AG10803 (cell line): Measurements from ENCODE around the gene GIGYF1.
A peak's percentile ranks its signal among the peaks of the same experiment; 100 is the strongest.
"Not testable (repeated sequence)": the region's sequence is repeated elsewhere in the genome, so short reads cannot be mapped to it uniquely, and the experiment has no call there.

Experiments used
- DNase-seq: peaks from one replicate; pipeline ENCODE4 v3.0.0; 2010; ENCODE audit warnings: low read depth
- H3K4me3 ChIP-seq: 2 replicates; pipeline ENCODE4 v1.5.1; 2011; ENCODE audit warnings: mild to moderate bottlenecking, low read length, control low read depth
- TF ChIP-seq, protein P1 (sequence below): conservative IDR thresholded peaks from 2 replicates; pipeline ENCODE4 v1.5.1; 2011; ENCODE audit warnings: mild to moderate bottlenecking, low read length, control low read depth, inconsistent platforms

GIGYF1 gene

DNA sequence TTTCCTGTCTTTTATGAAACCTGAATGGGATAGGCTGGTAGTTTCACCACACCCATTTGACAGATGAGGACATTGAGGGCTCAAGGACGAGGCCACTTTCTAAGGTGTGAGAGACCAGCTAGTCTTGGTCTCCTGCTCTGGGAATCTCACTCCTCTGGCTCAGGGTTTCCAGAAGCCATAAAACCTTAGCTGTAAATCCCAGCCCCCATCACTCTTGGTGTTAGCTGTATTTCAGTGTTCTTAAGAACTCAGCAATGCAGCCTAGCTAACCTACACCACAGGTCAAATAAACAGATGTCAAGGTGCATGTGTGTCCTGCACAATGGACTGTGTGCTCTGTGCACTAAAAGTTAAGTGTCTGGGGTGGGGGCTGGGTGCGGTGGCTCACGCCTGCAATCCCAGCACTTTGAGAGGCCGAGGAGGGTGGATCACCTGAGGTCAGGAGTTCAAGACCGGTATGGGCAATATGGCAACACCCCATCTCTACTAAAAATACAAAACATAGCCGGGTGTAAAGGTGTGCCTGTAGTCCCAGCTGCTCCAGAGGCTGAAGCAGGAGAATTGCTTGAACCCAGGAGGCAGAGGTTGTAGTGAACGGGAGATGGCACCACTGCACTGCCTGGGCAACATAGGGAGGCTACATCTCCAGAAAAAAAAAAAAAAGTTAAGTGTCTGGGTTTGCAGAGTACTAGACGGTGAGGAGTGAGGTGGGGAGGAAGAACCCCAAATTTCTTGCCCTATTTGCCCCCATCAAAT is 25.7 kb upstream of the GIGYF1 start:
- peak; percentile 73 for DNase-seq
- H3K4me3 ChIP-seq = no peak overlapping the region
- TF ChIP-seq, protein P1, sequence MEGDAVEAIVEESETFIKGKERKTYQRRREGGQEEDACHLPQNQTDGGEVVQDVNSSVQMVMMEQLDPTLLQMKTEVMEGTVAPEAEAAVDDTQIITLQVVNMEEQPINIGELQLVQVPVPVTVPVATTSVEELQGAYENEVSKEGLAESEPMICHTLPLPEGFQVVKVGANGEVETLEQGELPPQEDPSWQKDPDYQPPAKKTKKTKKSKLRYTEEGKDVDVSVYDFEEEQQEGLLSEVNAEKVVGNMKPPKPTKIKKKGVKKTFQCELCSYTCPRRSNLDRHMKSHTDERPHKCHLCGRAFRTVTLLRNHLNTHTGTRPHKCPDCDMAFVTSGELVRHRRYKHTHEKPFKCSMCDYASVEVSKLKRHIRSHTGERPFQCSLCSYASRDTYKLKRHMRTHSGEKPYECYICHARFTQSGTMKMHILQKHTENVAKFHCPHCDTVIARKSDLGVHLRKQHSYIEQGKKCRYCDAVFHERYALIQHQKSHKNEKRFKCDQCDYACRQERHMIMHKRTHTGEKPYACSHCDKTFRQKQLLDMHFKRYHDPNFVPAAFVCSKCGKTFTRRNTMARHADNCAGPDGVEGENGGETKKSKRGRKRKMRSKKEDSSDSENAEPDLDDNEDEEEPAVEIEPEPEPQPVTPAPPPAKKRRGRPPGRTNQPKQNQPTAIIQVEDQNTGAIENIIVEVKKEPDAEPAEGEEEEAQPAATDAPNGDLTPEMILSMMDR = peak; percentile 73

GRCh38 chr7:100717073-100717472 is 23.0 kb upstream of the GIGYF1 start:
- not testable (repeated sequence) for DNase-seq, H3K4me3 ChIP-seq

DNA sequence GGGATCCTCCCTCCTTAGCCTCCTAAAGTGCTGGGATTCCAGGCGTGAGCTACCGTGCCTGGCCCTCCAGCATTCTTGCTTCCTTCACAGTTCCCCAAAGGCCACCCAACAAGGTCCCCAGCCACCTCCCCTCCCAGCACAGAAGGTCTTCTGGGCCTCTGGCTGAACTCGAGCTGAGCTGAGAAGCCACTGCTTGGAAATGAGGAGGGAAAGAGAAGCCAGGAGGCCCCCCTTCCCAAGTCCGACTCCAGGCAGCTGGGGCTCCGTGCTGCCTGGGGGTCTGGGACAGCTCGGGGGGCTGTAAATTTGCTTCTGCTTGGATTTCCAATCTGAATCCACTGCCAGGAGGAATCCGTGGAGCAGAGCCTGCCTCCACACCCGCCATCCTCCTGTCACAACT is 20.7 kb upstream of the GIGYF1 start:
- no peak overlapping the region for H3K4me3 ChIP-seq
- TF ChIP-seq, protein P1 = no peak
- no peak for DNase-seq

DNA sequence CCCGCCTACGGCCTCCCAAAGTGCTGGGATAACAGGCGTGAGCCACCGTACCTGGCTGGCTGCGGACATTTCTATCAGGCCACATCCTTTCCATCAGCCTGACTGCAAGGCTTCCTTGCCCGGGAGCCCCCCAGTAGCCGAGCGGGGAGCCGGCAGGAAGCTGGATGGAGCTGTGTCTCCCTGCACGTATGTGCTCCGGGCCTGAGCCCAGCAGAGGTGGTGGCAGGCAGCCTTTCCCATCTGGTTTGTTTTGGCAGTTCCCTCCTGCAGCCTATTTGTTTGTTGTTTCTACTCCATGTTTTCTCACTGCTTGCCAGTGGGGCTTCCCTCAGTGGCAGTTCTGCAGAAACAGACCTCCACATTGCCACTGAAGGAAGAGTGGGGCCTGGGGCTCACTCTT is 17.3 kb upstream of the GIGYF1 start:
- no peak overlapping the region for H3K4me3 ChIP-seq
- TF ChIP-seq, protein P1 = no peak
- no peak for DNase-seq

- H3K4me3 ChIP-seq = no peak overlapping the region
- no peak for DNase-seq
- TF ChIP-seq, protein P1 = no peak
Measured at GRCh38 chr7:100710452-100710851, 16.4 kb upstream of the GIGYF1 start.

DNA sequence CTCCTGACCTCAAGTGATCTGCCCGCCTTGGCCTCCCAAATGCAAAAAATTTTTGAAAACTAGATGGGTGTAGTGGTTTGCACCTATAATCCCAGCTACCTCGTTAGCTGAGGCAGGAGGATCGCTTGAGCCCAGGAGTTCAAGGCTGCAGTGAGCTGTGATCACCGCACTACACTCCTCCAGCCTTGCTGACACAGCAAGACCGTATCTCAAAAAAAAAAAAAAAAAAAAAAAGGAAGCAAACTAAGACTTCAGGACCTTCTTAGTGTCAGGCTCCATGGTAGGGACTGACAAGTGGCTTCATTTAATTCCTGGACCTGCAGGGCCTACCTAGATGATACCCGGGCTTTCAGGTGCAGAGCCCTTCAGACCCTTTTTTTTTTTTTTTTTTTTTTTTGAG is 14.3 kb upstream of the GIGYF1 start:
- no peak for DNase-seq
- TF ChIP-seq, protein P1 = no peak

GRCh38 chr7:100706672-100707311 is 12.7 kb upstream of the GIGYF1 start:
- H3K4me3 ChIP-seq = peak overlapping the region; percentile 87
- DNase-seq = no peak
- TF ChIP-seq, protein P1 = no peak

More for the DNA sequence above, 14.3 kb upstream of the GIGYF1 start:
- H3K4me3 ChIP-seq = no peak overlapping the region
